Neural crest cell (in vitro differentiated cells): ENCODE data around the gene LAMA1. TPM values are rescaled to one million over a fixed set of nuclear protein-coding genes. Genes with fewer than 3 reads are reported as not detected.

Experiments used
- DNase-seq: peaks from one replicate; pipeline ENCODE4 v3.0.0; 2021; ENCODE audit warnings: low read depth, mixed read lengths, low spot score
- H3K27ac Mint-ChIP-seq: one replicate; pipeline ENCODE4 v1.8.0; 2021; ENCODE audit warnings: mild to moderate bottlenecking, mixed read lengths; ENCODE audit not compliant: unreplicated experiment
- H3K27me3 Mint-ChIP-seq: 2 replicates; pipeline ENCODE4 v1.8.0; 2021; ENCODE audit warnings: low read depth, mild to moderate bottlenecking, mixed read lengths
- H3K36me3 Mint-ChIP-seq: 2 replicates; pipeline ENCODE4 v1.8.0; 2021; ENCODE audit warnings: low read depth, mild to moderate bottlenecking, mixed read lengths
- H3K4me1 Mint-ChIP-seq: 2 replicates; pipeline ENCODE4 v1.8.0; 2021; ENCODE audit warnings: mixed read lengths
- H3K4me3 Mint-ChIP-seq: one replicate; pipeline ENCODE4 v1.8.0; 2021; ENCODE audit warnings: mild to moderate bottlenecking, mixed read lengths
- H3K9me3 Mint-ChIP-seq: 2 replicates; pipeline ENCODE4 v1.8.0; 2021; ENCODE audit warnings: mixed read lengths
- total RNA-seq: library from RNA; stranded (reverse); gene quantifications from 2 replicates; pipeline ENCODE4 v1.2.1, GENCODE V29; 2021
- TF ChIP-seq, protein P1 (sequence below): fragments of 200-600 bp; sonication (generic); conservative IDR thresholded peaks from 2 replicates; pipeline ENCODE4 v1.5.0; 2021; ENCODE audit warnings: antibody characterized with exemption, mild to moderate bottlenecking

LAMA1 gene
- total RNA-seq, 1 donor from 2014 or later = 102 TPM

DNA sequence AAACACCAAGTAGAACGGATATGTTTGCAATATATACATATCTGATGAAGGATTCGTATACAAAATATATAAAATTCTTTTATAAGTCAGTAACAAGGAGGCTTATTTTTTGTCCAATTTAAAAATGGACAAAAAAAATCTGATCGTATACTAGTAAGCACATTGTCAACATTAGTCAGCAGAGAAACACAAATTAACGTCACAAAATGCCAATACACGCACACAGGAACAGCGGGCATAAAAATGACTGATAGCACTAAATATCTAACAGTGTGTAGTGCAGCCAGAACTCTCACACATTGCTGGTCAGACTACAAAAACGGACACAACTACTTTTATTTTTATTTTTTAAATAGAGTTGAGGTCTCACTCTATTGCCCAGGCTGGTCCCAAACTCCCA, 69.5 kb downstream of the LAMA1 start:
- TF ChIP-seq, protein P1, sequence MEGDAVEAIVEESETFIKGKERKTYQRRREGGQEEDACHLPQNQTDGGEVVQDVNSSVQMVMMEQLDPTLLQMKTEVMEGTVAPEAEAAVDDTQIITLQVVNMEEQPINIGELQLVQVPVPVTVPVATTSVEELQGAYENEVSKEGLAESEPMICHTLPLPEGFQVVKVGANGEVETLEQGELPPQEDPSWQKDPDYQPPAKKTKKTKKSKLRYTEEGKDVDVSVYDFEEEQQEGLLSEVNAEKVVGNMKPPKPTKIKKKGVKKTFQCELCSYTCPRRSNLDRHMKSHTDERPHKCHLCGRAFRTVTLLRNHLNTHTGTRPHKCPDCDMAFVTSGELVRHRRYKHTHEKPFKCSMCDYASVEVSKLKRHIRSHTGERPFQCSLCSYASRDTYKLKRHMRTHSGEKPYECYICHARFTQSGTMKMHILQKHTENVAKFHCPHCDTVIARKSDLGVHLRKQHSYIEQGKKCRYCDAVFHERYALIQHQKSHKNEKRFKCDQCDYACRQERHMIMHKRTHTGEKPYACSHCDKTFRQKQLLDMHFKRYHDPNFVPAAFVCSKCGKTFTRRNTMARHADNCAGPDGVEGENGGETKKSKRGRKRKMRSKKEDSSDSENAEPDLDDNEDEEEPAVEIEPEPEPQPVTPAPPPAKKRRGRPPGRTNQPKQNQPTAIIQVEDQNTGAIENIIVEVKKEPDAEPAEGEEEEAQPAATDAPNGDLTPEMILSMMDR = no peak
- DNase-seq = no peak
- peaks cover 32% of the 10 kb centered on the region for H3K36me3 Mint-ChIP-seq
- H3K4me1 Mint-ChIP-seq = peaks cover 5% of the 10 kb centered on the region
- H3K9me3 Mint-ChIP-seq = no peaks in the 10 kb centered on the region
- no peak overlapping the region for H3K27ac Mint-ChIP-seq
- H3K27me3 Mint-ChIP-seq = no peaks in the 10 kb centered on the region
- no peak overlapping the region for H3K4me3 Mint-ChIP-seq

DNA sequence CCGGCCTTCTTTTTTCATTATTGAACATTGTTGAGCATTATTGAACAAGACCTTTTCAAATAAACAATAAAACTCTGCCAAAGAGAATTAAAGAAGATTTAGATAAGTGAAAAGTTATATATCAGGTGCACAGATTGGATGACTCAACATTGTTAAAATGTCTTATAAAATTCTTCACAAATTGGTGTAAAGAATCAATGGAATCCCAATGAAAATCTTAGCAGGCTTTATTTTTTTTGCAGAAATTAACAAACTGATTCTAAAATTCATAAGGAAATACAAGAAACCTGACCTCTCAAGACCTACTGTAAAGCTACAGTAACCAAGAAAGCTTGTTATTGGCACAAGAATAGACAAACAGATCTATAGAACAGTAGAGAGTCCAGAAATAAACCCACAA, 70.3 kb downstream of the LAMA1 start:
- no peak for DNase-seq
- Mint-ChIP-seq H3K27ac (no peak overlapping the region), H3K4me3 (no peak overlapping the region), H3K4me1 (peaks cover 5% of the 10 kb centered on the region), H3K27me3 (no peaks in the 10 kb centered on the region), H3K9me3 (no peaks in the 10 kb centered on the region), H3K36me3 (peaks cover 35% of the 10 kb centered on the region)
- TF ChIP-seq, protein P1 = no peak

DNA sequence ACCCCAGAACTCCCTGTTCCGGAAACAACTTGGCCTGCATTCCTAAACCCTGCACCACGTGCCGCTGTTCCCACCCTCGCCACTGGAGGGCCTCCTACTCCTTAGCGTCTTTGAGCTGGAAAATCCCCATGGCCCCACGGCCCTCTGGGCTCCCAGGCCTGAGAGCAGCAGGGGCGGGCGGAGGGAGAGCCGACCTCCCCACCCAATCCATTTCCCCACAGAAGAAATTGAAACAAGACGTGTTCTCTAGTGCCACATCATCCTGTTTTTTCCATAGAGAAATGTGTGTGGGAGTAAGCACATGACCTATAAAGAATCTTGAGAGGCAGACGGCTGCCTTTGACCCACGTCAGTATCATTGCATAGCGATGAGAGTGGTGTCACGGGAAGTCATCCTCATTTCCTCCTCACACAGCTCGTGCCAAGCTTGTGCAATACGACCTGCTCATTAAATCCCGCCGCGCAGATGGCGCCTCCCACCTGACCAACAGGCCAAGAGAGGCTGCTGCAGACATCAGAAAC, 79.2 kb downstream of the LAMA1 start:
- no peaks in the 10 kb centered on the region for H3K9me3 Mint-ChIP-seq
- DNase-seq = peak; percentile 62
- peaks cover 39% of the 10 kb centered on the region for H3K36me3 Mint-ChIP-seq

DNA sequence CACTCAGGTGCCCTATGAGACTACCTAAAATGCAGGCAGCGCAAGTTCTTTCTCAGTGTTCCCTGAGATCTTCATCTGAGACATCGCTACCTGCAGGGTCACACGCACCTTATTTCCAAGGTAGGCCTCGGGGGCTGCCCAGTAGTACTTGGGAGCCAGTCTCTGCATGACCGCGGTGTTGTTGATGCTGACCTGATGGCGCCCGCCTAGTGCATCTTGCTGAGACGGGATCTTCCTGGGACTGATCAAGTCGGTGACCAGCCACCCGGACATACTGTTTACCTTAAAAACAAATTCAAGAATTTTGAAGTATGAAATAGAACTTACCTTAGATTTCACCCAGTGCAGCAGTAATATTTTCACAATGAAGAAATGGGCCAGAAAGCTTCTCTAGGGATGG, 80.1 kb downstream of the LAMA1 start:
- DNase-seq = no peak
- TF ChIP-seq, protein P1 = no peak
- Mint-ChIP-seq H3K4me3 (no peak overlapping the region), H3K27me3 (no peaks in the 10 kb centered on the region), H3K27ac (no peak overlapping the region), H3K36me3 (peaks cover 39% of the 10 kb centered on the region), H3K4me1 (peaks cover 17% of the 10 kb centered on the region), H3K9me3 (no peaks in the 10 kb centered on the region)

More for the DNA sequence above, 79.2 kb downstream of the LAMA1 start:
- peak overlapping the region; percentile 4 for H3K27ac Mint-ChIP-seq
- no peaks in the 10 kb centered on the region for H3K27me3 Mint-ChIP-seq
- H3K4me3 Mint-ChIP-seq = no peak overlapping the region
- TF ChIP-seq, protein P1 = peak; percentile 74
- peaks cover 17% of the 10 kb centered on the region for H3K4me1 Mint-ChIP-seq

DNA sequence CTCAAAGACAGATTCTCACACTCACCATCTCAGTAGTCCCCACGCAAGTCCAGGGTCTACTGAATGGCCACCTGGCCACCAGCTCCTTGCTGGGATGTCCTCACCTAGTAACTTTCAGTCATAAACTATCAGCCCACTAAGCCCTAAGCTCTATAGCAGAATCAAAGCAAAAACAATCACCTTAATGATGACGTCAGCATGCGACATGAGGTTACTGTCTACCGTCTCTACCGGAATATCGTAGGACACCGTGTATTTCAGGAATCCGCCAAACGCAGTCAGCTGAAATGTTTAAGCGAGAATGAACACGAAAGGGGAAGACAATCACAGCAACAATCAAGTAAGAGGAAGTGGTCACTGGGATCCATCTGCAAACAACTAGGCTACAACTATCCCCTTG, 81.8 kb downstream of the LAMA1 start:
- H3K36me3 Mint-ChIP-seq = peaks cover 32% of the 10 kb centered on the region
- H3K27ac Mint-ChIP-seq = peak overlapping the region; percentile 23
- no peak for DNase-seq
- H3K9me3 Mint-ChIP-seq = no peaks in the 10 kb centered on the region
- peaks cover 7% of the 10 kb centered on the region for H3K4me1 Mint-ChIP-seq
- no peaks in the 10 kb centered on the region for H3K27me3 Mint-ChIP-seq
- no peak overlapping the region for H3K4me3 Mint-ChIP-seq
- TF ChIP-seq, protein P1 = no peak

DNA sequence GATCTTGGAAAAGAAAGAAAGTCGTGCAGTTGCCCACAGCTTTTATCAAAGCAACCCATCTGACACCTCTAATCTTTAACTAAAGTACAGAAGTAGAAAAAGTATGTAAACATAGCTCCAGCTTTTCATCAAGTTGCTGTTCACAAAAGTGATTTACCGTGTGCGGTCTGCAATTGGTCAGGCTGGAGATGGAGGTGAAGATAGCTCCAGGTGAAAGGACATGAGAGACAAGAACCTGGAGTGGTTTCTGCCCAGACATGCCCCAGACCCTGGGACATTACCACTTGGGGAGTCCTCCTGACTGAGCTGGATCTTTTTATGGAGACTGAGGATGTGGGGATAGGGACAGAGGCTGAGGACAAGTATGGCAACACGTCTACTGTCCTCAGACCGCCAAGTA, 82.7 kb downstream of the LAMA1 start:
- no peaks in the 10 kb centered on the region for H3K27me3 Mint-ChIP-seq
- H3K27ac Mint-ChIP-seq = no peak overlapping the region
- H3K9me3 Mint-ChIP-seq = no peaks in the 10 kb centered on the region
- TF ChIP-seq, protein P1 = no peak
- H3K4me1 Mint-ChIP-seq = peaks cover 4% of the 10 kb centered on the region
- no peak for DNase-seq
- no peak overlapping the region for H3K4me3 Mint-ChIP-seq
- peaks cover 31% of the 10 kb centered on the region for H3K36me3 Mint-ChIP-seq
